Activated T-cell treated with anti-CD3 and anti-CD28 coated beads, Interleukin-2, amount 50 U/mL, for 48 hours (primary cell): ENCODE data around the gene ZNF428.

Source experiments
- DNase-seq, 2 experiments: peaks; one replicate each; pipeline ENCODE4 v3.0.0-alpha.2; 2020

ZNF428 gene

GRCh38 chr19:43561139-43561970 lies 58.1 kb downstream of the ZNF428 start:
- no peak for DNase-seq

GRCh38 chr19:43560687-43561086 lies 58.7 kb downstream of the ZNF428 start:
- DNase-seq, result peak in 1 of 2 experiments; percentile 32
